Adipocyte (in vitro differentiated cells): ENCODE data around the gene F8A3.

Source experiments
- DNase-seq: peaks from one replicate; pipeline ENCODE4 v3.0.0-alpha.2; 2015; ENCODE audit warnings: low read depth
- H3K27me3 ChIP-seq: replicated peaks from 2 replicates; pipeline ENCODE4 v1.7.0; 2013; ENCODE audit warnings: mild to moderate bottlenecking, low read length, moderate library complexity; ENCODE audit not compliant: control insufficient read depth, insufficient read depth
- H3K36me3 ChIP-seq: 2 replicates; pipeline ENCODE4 v1.7.0; 2013; ENCODE audit warnings: low read length, mild to moderate bottlenecking, moderate library complexity; ENCODE audit not compliant: control insufficient read depth, insufficient read depth, severe bottlenecking
- H3K4me1 ChIP-seq: 2 replicates; pipeline ENCODE4 v1.7.0; 2013; ENCODE audit warnings: mild to moderate bottlenecking, low read length, moderate library complexity; ENCODE audit not compliant: control insufficient read depth, insufficient read depth
- H3K4me3 ChIP-seq: 2 replicates; pipeline ENCODE4 v1.7.0; 2013; ENCODE audit warnings: mild to moderate bottlenecking, low read length, moderate library complexity
- H3K9ac ChIP-seq: 2 replicates; pipeline ENCODE4 v1.7.0; 2013; ENCODE audit warnings: mild to moderate bottlenecking, low read length, moderate library complexity
- H3K9me3 ChIP-seq: 2 replicates; pipeline ENCODE4 v1.7.0; 2013; ENCODE audit warnings: mild to moderate bottlenecking, low read length, moderate library complexity; ENCODE audit not compliant: control insufficient read depth

The F8A3 gene

DNA sequence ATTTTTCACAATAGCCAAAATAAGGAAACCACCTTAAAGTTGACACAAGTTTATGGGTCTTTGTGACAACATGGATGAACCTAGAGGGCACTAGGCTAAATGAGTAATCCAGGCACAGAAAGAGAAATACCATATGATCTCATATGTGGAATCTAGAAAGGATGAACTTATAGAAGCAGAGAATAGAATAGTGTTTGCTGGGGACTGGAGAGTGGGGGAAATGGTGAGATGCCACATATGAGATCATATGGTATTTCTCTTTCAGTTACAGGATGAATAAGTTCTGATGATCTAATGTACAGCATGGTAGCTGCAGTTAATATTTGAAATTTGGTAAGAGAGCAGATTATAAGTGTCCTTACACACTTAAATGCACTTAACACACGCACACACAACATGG is 40.7 kb downstream of the F8A3 start:
- H3K9ac ChIP-seq = no peak overlapping the region
- no peaks in the 10 kb centered on the region for H3K27me3 ChIP-seq
- H3K4me3 ChIP-seq = no peak overlapping the region
- DNase-seq = no peak
- no peaks in the 10 kb centered on the region for H3K4me1 ChIP-seq
- no peaks in the 10 kb centered on the region for H3K9me3 ChIP-seq
- H3K36me3 ChIP-seq = no peaks in the 10 kb centered on the region
